ENCODE data around the gene IRF5.

IRF5 gene

DNA sequence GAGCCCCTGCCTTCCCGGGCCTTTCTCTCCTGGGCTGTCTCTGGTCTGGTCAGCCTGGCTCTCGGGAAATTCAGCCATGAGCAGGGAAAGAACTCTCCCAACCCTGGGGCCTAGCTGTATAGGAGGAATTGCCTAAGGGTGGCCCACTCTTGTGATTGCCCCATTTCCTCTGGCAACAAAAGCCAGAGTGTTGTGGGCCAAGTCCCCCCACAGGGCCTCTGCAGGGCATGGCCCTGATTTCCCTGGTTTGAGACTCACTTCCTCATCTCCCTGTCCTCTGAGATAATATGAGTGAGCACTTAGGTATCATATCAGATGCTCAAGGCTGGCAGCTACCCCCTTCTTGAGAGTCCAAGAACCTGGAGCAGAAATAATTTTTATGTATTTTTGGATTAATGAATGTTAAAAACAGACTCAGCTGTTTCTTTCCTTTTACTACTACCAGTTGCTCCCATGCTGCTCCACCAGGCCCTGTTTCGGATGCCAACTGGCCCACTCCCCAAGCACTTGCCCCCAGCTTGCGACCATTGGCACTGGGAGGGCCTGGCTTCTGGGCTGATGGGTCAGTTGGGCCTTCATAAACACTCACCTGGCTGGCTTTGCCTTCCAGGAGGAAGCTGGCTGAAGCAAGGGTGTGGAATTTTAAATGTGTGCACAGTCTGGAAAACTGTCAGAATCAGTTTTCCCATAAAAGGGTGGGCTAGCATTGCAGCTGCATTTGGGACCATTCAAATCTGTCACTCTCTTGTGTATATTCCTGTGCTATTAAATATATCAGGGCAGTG lies 11.4 kb downstream of the IRF5 start:
- no peak overlapping the region for H3K4me3 ChIP-seq (ENCODE audit: low read depth, low read length)
- no peak for DNase-seq (ENCODE audit: low read depth)
- TF ChIP-seq, protein P1, sequence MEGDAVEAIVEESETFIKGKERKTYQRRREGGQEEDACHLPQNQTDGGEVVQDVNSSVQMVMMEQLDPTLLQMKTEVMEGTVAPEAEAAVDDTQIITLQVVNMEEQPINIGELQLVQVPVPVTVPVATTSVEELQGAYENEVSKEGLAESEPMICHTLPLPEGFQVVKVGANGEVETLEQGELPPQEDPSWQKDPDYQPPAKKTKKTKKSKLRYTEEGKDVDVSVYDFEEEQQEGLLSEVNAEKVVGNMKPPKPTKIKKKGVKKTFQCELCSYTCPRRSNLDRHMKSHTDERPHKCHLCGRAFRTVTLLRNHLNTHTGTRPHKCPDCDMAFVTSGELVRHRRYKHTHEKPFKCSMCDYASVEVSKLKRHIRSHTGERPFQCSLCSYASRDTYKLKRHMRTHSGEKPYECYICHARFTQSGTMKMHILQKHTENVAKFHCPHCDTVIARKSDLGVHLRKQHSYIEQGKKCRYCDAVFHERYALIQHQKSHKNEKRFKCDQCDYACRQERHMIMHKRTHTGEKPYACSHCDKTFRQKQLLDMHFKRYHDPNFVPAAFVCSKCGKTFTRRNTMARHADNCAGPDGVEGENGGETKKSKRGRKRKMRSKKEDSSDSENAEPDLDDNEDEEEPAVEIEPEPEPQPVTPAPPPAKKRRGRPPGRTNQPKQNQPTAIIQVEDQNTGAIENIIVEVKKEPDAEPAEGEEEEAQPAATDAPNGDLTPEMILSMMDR (IDR thresholded peaks at IDR 0.05; ENCODE audit: low read depth, low read length, missing control alignments), result no peak
- in situ Hi-C loops (cut with HindIII; ENCODE audit: low sequenced_read_pairs), result no loop called here

DNA sequence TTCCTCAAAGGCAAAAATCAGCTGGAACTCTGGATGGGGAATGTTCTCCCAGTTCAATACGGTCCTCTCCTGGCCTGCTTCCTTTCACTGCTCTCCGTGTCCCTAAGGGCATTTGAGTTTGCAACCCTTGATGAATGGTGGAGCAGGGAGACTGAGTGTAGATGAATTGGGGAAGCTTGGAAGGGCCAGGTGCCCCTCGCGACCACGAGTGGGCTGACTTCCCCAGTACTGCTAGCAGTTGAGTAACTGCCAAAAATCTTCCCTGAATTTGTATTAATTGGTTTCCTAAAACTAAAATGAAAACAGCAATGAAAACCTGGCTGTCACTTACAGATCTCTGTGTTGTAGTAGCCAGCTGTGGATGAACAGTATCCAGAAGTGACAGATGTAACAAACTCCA lies 13.6 kb downstream of the IRF5 start:
- in situ Hi-C loops (cut with HindIII; ENCODE audit: low sequenced_read_pairs), result no loop called here
- no peak for DNase-seq (ENCODE audit: low read depth)
- no peak overlapping the region for H3K4me3 ChIP-seq (ENCODE audit: low read depth, low read length)
- TF ChIP-seq, protein P1 (IDR thresholded peaks at IDR 0.05; ENCODE audit: low read depth, low read length, missing control alignments), result no peak

- DNase-seq (ENCODE audit: low read depth), result no peak
- no peak overlapping the region for H3K4me3 ChIP-seq (ENCODE audit: low read depth, low read length)
- TF ChIP-seq, protein P1 (IDR thresholded peaks at IDR 0.05; ENCODE audit: low read depth, low read length, missing control alignments), result no peak
- in situ Hi-C loops (cut with HindIII; ENCODE audit: low sequenced_read_pairs), result no loop called here
Observed at GRCh38 chr7:128954150-128954549, 16.4 kb downstream of the IRF5 start.

- H3K4me3 ChIP-seq (ENCODE audit: low read depth, low read length), result no peak overlapping the region
- DNase-seq (ENCODE audit: low read depth), result peak; percentile 59
- in situ Hi-C loops (cut with HindIII; ENCODE audit: low sequenced_read_pairs), result no loop called here
- TF ChIP-seq, protein P1 (IDR thresholded peaks at IDR 0.05; ENCODE audit: low read depth, low read length, missing control alignments), result no peak
Observed at GRCh38 chr7:128954830-128955802, 17.4 kb downstream of the IRF5 start.

- TF ChIP-seq, protein P1 (IDR thresholded peaks at IDR 0.05; ENCODE audit: low read depth, low read length, missing control alignments), result no peak
- in situ Hi-C loops (cut with HindIII; ENCODE audit: low sequenced_read_pairs), result no loop called here
- no peak for DNase-seq (ENCODE audit: low read depth)
- H3K4me3 ChIP-seq (ENCODE audit: low read depth, low read length), result no peak overlapping the region
Observed at GRCh38 chr7:128955981-128956380, 18.3 kb downstream of the IRF5 start.

- in situ Hi-C loops (cut with HindIII; ENCODE audit: low sequenced_read_pairs), result no loop called here
- no peak overlapping the region for H3K4me3 ChIP-seq (ENCODE audit: low read depth, low read length)
- TF ChIP-seq, protein P1 (IDR thresholded peaks at IDR 0.05; ENCODE audit: low read depth, low read length, missing control alignments), result no peak
- no peak for DNase-seq (ENCODE audit: low read depth)
Observed at GRCh38 chr7:128959296-128959695, 21.6 kb downstream of the IRF5 start.

All from astrocyte of the cerebellum (primary cell).